IMR-90 (cell line): ENCODE results near the gene DBNL. TPM values are rescaled to one million over a fixed set of nuclear protein-coding genes. Genes with fewer than 3 reads are reported as not detected.

Experiments used
- ATAC-seq: fragments of 200-7000 bp; cut with Tn5 transposase; 2 replicates; pipeline ENCODE4 v1.9.1; 2020; ENCODE audit warnings: low read depth, mild to moderate bottlenecking, moderate library complexity
- BruUV-seq: library from RNA; stranded (reverse); fragments of 400-500 nt; replicated peaks from 2 replicates; lab custom pipeline; 2021; lab: Mats Ljungman, UMichigan
- CTCF ChIA-PET: fragments of 300-600 bp; formaldehyde crosslinking; extraction: SDS; loops from one replicate; lab custom pipeline; 2021; ENCODE audit warnings: antibody characterized with exemption; lab: Yijun Ruan, JAX
- POLR2A ChIA-PET: fragments of 300-600 bp; sonication (Branson Sonifier 250); formaldehyde crosslinking; loops from one replicate; lab custom pipeline; 2022; ENCODE audit warnings: antibody characterized with exemption; ENCODE audit not compliant: unreplicated experiment; lab: Charles Lee
- DNase-seq: peaks from one replicate; pipeline ENCODE4 v3.0.0; 2013
- H2AFZ ChIP-seq: replicated peaks from 2 replicates; pipeline ENCODE3; 2013; ENCODE audit warnings: low read length, mild to moderate bottlenecking; ENCODE audit not compliant: poor library complexity
- H2AK5ac ChIP-seq: 2 replicates; pipeline ENCODE4 v1.6.1; 2013; ENCODE audit warnings: low read depth, low read length, inconsistent platforms
- H2AK9ac ChIP-seq: replicated peaks from 2 replicates; pipeline ENCODE3; 2013; ENCODE audit warnings: mild to moderate bottlenecking, low read depth, low read length, moderate library complexity; ENCODE audit not compliant: poor library complexity
- H2BK120ac ChIP-seq: 2 replicates; pipeline ENCODE4 v1.6.1; 2013; ENCODE audit warnings: low read depth, low read length, inconsistent platforms
- H2BK15ac ChIP-seq: 3 replicates; pipeline ENCODE4 v1.6.1; 2013; ENCODE audit warnings: low read depth, low read length, inconsistent platforms
- H2BK20ac ChIP-seq: 2 replicates; pipeline ENCODE4 v1.6.1; 2013; ENCODE audit warnings: low read depth, mild to moderate bottlenecking, inconsistent platforms, low read length, moderate library complexity
- H2BK5ac ChIP-seq: 2 replicates; pipeline ENCODE4 v1.6.1; 2013; ENCODE audit warnings: mild to moderate bottlenecking, low read depth, low read length, inconsistent platforms; ENCODE audit not compliant: poor library complexity, severe bottlenecking
- H3K14ac ChIP-seq: replicated peaks from 2 replicates; pipeline ENCODE4 v1.6.1; 2013; ENCODE audit warnings: low read depth, low read length, inconsistent platforms
- H3K18ac ChIP-seq: 2 replicates; pipeline ENCODE4 v1.6.1; 2013; ENCODE audit warnings: low read depth, low read length, control low read depth
- H3K23ac ChIP-seq: 2 replicates; pipeline ENCODE4 v1.6.1; 2013; ENCODE audit warnings: low read depth, low read length, inconsistent platforms
- H3K27ac ChIP-seq: 2 replicates; pipeline ENCODE4 v1.5.1; 2013; ENCODE audit warnings: mild to moderate bottlenecking, control low read depth, low read length; ENCODE audit not compliant: insufficient read depth
- H3K27me3 ChIP-seq: 2 replicates; pipeline ENCODE4 v1.6.1; 2013; ENCODE audit warnings: low read length; ENCODE audit not compliant: control insufficient read depth, insufficient read depth
- H3K36me3 ChIP-seq: 2 replicates; pipeline ENCODE4 v1.6.1; 2013; ENCODE audit warnings: low read length, mixed read lengths; ENCODE audit not compliant: control insufficient read depth, insufficient read depth
- H3K4ac ChIP-seq: 2 replicates; pipeline ENCODE4 v1.6.1; 2013; ENCODE audit warnings: low read depth, low read length, inconsistent platforms
- H3K4me1 ChIP-seq: 2 replicates; pipeline ENCODE4 v1.6.1; 2013; ENCODE audit warnings: low read length, mixed read lengths; ENCODE audit not compliant: control insufficient read depth, insufficient read depth
- H3K4me2 ChIP-seq: 2 replicates; pipeline ENCODE4 v1.6.1; 2013; ENCODE audit warnings: low read depth, mild to moderate bottlenecking, control low read depth, low read length, moderate library complexity
- H3K4me3 ChIP-seq: 2 replicates; pipeline ENCODE4 v1.5.1; 2013; ENCODE audit warnings: low read depth, mild to moderate bottlenecking, control low read depth, low read length, moderate library complexity; ENCODE audit not compliant: insufficient read depth
- H3K56ac ChIP-seq: 2 replicates; pipeline ENCODE4 v1.6.1; 2013; ENCODE audit warnings: low read length, inconsistent platforms; ENCODE audit not compliant: insufficient read depth; ENCODE audit errors: extremely low read depth
- H3K79me1 ChIP-seq, 2 experiments: 2 replicates each; pipeline ENCODE4 v1.6.1; 2013; ENCODE audit warnings: low read length in 2 of 2, inconsistent platforms in 1 of 2, low read depth in 1 of 2
- H3K9ac ChIP-seq: 2 replicates; pipeline ENCODE4 v1.6.1; 2013; ENCODE audit warnings: low read depth, low read length, control low read depth
- H3K9me1 ChIP-seq: 2 replicates; pipeline ENCODE4 v1.6.1; 2013; ENCODE audit warnings: low read length, inconsistent platforms; ENCODE audit not compliant: insufficient read depth
- H3K9me3 ChIP-seq: 2 replicates; pipeline ENCODE4 v1.6.1; 2013; ENCODE audit warnings: low read length; ENCODE audit not compliant: control insufficient read depth, insufficient read depth
- H4K20me1 ChIP-seq: 2 replicates; pipeline ENCODE4 v1.6.1; 2013; ENCODE audit warnings: low read length, inconsistent platforms; ENCODE audit not compliant: insufficient read depth
- H4K5ac ChIP-seq: 2 replicates; pipeline ENCODE4 v1.6.1; 2013; ENCODE audit warnings: mild to moderate bottlenecking, low read depth, low read length, control low read depth
- H4K8ac ChIP-seq, 2 experiments: 2 replicates each; pipeline ENCODE4 v1.6.1; 2013; ENCODE audit warnings: low read depth in 2 of 2, low read length in 2 of 2, control low read depth in 1 of 2, inconsistent platforms in 1 of 2
- H4K91ac ChIP-seq: 2 replicates; pipeline ENCODE4 v1.6.1; 2013; ENCODE audit warnings: low read depth, low read length, inconsistent platforms; ENCODE audit not compliant: insufficient read depth
- CEBPB ChIP-seq: IDR thresholded peaks from 2 replicates; pipeline ENCODE4 v1.6.1; 2012; ENCODE audit warnings: low read depth, low read length, improper control_type of control experiment
- POLR2A ChIP-seq: IDR thresholded peaks from 2 replicates; pipeline ENCODE4 v1.6.1; 2012; ENCODE audit warnings: mild to moderate bottlenecking, low read depth, low read length
- RAD21 ChIP-seq: IDR thresholded peaks from 2 replicates; pipeline ENCODE4 v1.6.1; 2012; ENCODE audit warnings: low read length, improper control_type of control experiment
- RFX5 ChIP-seq: IDR thresholded peaks from 2 replicates; pipeline ENCODE4 v1.8.0; 2012; ENCODE audit warnings: low read depth, mild to moderate bottlenecking, low read length, moderate library complexity
- WGBS, 2 experiments: methylation state at CpG; one replicate each; pipeline versions ENCODE4 v1.1.5 to v1.1.7; 2013; ENCODE audit warnings: missing lambda C conversion rate in 2 of 2; ENCODE audit not compliant: insufficient read length in 1 of 2; ENCODE audit errors: extremely low coverage in 2 of 2; 5-methylcytosine and 5-hydroxymethylcytosine counted together
- dilution Hi-C: fragments of 300-500 bp; cut with HindIII; formaldehyde crosslinking; loops from one replicate; pipeline ENCODE4 v1.14.3; 2018; ENCODE audit warnings: low sequenced_read_pairs; ENCODE audit not compliant: unreplicated experiment
- in situ Hi-C: fragments of 300-500 bp; cut with MboI; formaldehyde crosslinking; loops from 3 replicates; pipeline ENCODE4 v1.14.3; 2019; ENCODE audit warnings: low sequenced_read_pairs, inconsistent platforms, mixed read lengths
- intact Hi-C: fragments of 100-400 bp; cut with micrococcal nuclease; formaldehyde crosslinking; loops from 2 replicates; pipeline ENCODE4 v1.10.0; 2022
- polyA plus RNA-seq, 3 experiments: library from polyadenylated mRNA; depleted of rRNA; stranded (reverse); fragments of >200 nt; gene quantifications; 2 replicates each; pipeline ENCODE4 v1.2.3, GENCODE V29; 2012; ENCODE audit warnings: low replicate concordance in 1 of 3
- total RNA-seq: library from RNA; depleted of rRNA; stranded (reverse); fragments of >200 nt; gene quantifications from 2 replicates; pipeline ENCODE4 v1.2.3, GENCODE V29; 2012
- TF ChIP-seq, protein P1 (sequence below): fragments of 150-350 bp; IDR thresholded peaks from 2 replicates; pipeline ENCODE4 v1.6.1; 2016; ENCODE audit warnings: low read depth, mild to moderate bottlenecking, low read length, moderate library complexity, borderline replicate concordance

Gene DBNL
- total and polyA plus RNA-seq, 2 of the 4 experiments (the other 2 are of a cell fraction): 157 to 179 TPM

DNA sequence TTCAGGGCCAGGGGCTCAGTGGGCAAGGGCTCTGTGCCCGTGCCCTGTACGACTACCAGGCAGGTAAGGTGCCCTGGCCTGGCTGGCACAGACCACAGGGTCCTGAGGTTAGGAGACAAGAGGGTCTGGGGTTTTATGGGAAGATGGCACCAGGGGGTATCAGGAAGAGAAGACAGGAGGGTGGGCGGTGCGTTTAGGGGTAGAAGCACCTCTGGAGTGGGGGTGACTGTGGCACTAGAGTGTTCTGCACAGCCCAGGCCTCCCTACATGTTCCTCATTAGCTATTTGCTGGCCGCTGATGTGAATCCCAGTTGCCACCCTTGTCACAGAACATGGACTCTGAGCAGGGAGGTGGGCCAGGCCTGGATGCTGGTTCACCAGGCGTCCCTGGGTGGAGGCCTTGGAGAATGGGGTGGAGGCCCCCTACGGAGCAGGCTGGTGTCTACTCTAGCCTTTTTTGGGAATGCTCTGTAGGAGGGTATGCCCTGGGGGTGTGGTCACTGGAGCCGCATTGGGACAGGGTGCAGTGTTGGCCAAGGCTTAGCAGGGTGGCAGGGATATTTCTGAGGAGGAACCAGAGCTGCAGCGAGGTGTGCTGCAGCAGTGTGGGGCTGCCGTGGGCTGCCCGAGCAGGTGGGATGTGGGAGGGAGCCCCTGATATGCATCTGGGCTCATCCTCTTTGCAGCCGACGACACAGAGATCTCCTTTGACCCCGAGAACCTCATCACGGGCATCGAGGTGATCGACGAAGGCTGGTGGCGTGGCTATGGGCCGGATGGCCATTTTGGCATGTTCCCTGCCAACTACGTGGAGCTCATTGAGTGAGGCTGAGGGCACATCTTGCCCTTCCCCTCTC is 15.8 kb downstream of the DBNL start:
- intact Hi-C loops: no loop called here
- in situ Hi-C loops: no loop called here

More for the DNA sequence above, 15.8 kb downstream of the DBNL start:
- Histone ChIP-seq H3K9ac (no peak overlapping the region), H3K56ac (no peak overlapping the region), H3K23ac (no peak overlapping the region), H2AFZ (no peak overlapping the region), H3K4ac (no peak overlapping the region), H3K27me3 (no peaks in the 10 kb centered on the region), H2BK15ac (no peak overlapping the region), H3K9me3 (no peaks in the 10 kb centered on the region), H3K36me3 (peaks cover 59% of the 10 kb centered on the region), H3K27ac (no peak overlapping the region), H4K20me1 (peaks cover 43% of the 10 kb centered on the region), H3K4me3 (no peak overlapping the region), H2BK20ac (no peak overlapping the region), H3K9me1 (no peaks in the 10 kb centered on the region; the same call in 1 of the 2 replicates), H3K79me1 (peaks cover 9 to 13% of the 10 kb centered on the region in 2 experiments), H4K8ac (no peak overlapping the region), H3K4me2 (no peak overlapping the region), H3K18ac (no peak overlapping the region), H3K14ac (no peak overlapping the region), H2AK5ac (no peak overlapping the region), H4K91ac (no peak overlapping the region), H4K5ac (no peak overlapping the region), H2BK5ac (no peak overlapping the region), H2AK9ac (no peak overlapping the region), H2BK120ac (no peak overlapping the region), H3K4me1 (peaks cover 2% of the 10 kb centered on the region; the same call in 1 of the 2 replicates)
- TF ChIP-seq RFX5 (no peak), POLR2A (no peak), RAD21 (no peak), CEBPB (no peak)
- TF ChIP-seq, protein P1, sequence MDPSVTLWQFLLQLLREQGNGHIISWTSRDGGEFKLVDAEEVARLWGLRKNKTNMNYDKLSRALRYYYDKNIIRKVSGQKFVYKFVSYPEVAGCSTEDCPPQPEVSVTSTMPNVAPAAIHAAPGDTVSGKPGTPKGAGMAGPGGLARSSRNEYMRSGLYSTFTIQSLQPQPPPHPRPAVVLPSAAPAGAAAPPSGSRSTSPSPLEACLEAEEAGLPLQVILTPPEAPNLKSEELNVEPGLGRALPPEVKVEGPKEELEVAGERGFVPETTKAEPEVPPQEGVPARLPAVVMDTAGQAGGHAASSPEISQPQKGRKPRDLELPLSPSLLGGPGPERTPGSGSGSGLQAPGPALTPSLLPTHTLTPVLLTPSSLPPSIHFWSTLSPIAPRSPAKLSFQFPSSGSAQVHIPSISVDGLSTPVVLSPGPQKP: no peak
- CTCF ChIA-PET: no interaction called here
- ATAC-seq (no peak), DNase-seq (no peak)
- 92% methylated on average over 5 of the region's 21 CpGs; no CpG with 5 or more reads in 1 of the 2 experiments for WGBS, 2 experiments
- dilution Hi-C loops: no loop called here
- POLR2A ChIA-PET: no interaction called here
- BruUV-seq: no TSS peak
